ENCODE measurements around the gene NDUFV2. TPM values are rescaled to one million over a fixed set of nuclear protein-coding genes. Genes with fewer than 3 reads are reported as not detected.
A peak's percentile ranks its signal among the peaks of the same experiment; 100 is the strongest.

NDUFV2 gene
- total RNA-seq, 3 donors from 2014 or later (not counting 1 experiment from before 2014, with no cell fraction given): 137 to 188 (median 154) TPM

GRCh38 chr18:9177031-9177430 is 74.5 kb downstream of the NDUFV2 start:
- ATAC-seq: no peak
- 91% methylated on average over 6 of the region's 6 CpGs for WGBS (ENCODE audit: insufficient coverage)

DNA sequence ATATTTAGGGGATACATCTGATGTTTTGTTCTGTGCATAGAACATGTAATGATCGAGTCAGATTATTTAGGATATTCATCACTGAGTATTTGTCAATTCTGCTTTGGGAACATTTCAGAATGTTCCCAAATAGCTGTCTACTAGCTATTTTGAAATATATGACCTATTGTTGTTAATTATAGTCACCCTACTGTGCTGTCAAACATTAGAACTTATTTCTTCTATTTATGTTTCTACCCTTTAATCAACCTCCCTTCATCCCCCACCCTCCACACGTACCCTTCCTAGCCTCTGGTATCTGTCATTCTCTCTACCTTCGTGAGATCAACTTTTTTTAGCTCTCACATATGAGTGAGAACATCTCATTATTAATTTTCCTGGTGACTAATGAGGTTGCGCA is 75.0 kb downstream of the NDUFV2 start:
- H3K27ac Mint-ChIP-seq: peak overlapping the region in 1 of 2 donors; percentile 43

More at GRCh38 chr18:9177031-9177430, 74.5 kb downstream of the NDUFV2 start:
- H3K27ac Mint-ChIP-seq: no peak overlapping the region
- intact Hi-C loops (cut with micrococcal nuclease): no loop called here
- Histone ChIP-seq H3K9me3 (ENCODE audit: control insufficient read depth, insufficient read depth, low read length) (no peaks in the 10 kb centered on the region), H3K27ac (ENCODE audit: low read length) (no peak overlapping the region), H3K4me3 (ENCODE audit: low read length) (no peak overlapping the region), H3K4me1 (ENCODE audit: control insufficient read depth, insufficient read depth, low read length) (peaks cover 23% of the 10 kb centered on the region), H3K27me3 (ENCODE audit: control insufficient read depth, insufficient read depth, low read length) (no peaks in the 10 kb centered on the region), H3K36me3 (ENCODE audit: control insufficient read depth, insufficient read depth, low read length) (peaks cover 1% of the 10 kb centered on the region)
- no peak for DNase-seq
- H3K4me1 Mint-ChIP-seq: peaks cover 58 to 64% of the 10 kb centered on the region in 2 donors
- H3K9me3 Mint-ChIP-seq: no peaks in the 10 kb centered on the region
- no peaks in the 10 kb centered on the region for H3K27me3 Mint-ChIP-seq (ENCODE audit: low read depth in 2 of 2)
- H3K36me3 Mint-ChIP-seq: no peaks in the 10 kb centered on the region
- TF ChIP-seq, protein P1, sequence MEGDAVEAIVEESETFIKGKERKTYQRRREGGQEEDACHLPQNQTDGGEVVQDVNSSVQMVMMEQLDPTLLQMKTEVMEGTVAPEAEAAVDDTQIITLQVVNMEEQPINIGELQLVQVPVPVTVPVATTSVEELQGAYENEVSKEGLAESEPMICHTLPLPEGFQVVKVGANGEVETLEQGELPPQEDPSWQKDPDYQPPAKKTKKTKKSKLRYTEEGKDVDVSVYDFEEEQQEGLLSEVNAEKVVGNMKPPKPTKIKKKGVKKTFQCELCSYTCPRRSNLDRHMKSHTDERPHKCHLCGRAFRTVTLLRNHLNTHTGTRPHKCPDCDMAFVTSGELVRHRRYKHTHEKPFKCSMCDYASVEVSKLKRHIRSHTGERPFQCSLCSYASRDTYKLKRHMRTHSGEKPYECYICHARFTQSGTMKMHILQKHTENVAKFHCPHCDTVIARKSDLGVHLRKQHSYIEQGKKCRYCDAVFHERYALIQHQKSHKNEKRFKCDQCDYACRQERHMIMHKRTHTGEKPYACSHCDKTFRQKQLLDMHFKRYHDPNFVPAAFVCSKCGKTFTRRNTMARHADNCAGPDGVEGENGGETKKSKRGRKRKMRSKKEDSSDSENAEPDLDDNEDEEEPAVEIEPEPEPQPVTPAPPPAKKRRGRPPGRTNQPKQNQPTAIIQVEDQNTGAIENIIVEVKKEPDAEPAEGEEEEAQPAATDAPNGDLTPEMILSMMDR (IDR thresholded peaks at IDR 0.05): no peak
- no peak overlapping the region for H3K4me3 Mint-ChIP-seq

GRCh38 chr18:9178557-9178956 is 76.1 kb downstream of the NDUFV2 start:
- H3K27ac ChIP-seq (ENCODE audit: low read length): no peak overlapping the region
- peaks cover 13% of the 10 kb centered on the region for H3K4me1 ChIP-seq (ENCODE audit: control insufficient read depth, insufficient read depth, low read length)
- H3K27ac Mint-ChIP-seq: peak overlapping the region; percentile 2 to 43
- ATAC-seq: no peak
- 100% methylated on average over 1 of the region's 1 CpG for WGBS (ENCODE audit: insufficient coverage)
- H3K4me3 ChIP-seq (ENCODE audit: low read length): no peak overlapping the region
- H3K36me3 Mint-ChIP-seq: no peaks in the 10 kb centered on the region
- no peaks in the 10 kb centered on the region for H3K27me3 ChIP-seq (ENCODE audit: control insufficient read depth, insufficient read depth, low read length)
- H3K4me1 Mint-ChIP-seq: peaks cover 46 to 65% of the 10 kb centered on the region in 2 donors
- no peaks in the 10 kb centered on the region for H3K27me3 Mint-ChIP-seq (ENCODE audit: low read depth in 2 of 2)
- peaks cover 5% of the 10 kb centered on the region for H3K36me3 ChIP-seq (ENCODE audit: control insufficient read depth, insufficient read depth, low read length)
- no peak overlapping the region for H3K4me3 Mint-ChIP-seq
- intact Hi-C loops (cut with micrococcal nuclease): no loop called here
- TF ChIP-seq, protein P1 (IDR thresholded peaks at IDR 0.05): no peak
- no peaks in the 10 kb centered on the region for H3K9me3 ChIP-seq (ENCODE audit: control insufficient read depth, insufficient read depth, low read length)
- no peak for DNase-seq
- H3K9me3 Mint-ChIP-seq: no peaks in the 10 kb centered on the region

More for the DNA sequence above, 75.0 kb downstream of the NDUFV2 start:
- no peaks in the 10 kb centered on the region for H3K27me3 Mint-ChIP-seq (ENCODE audit: low read depth in 2 of 2)
- H3K4me1 Mint-ChIP-seq: peaks cover 54 to 60% of the 10 kb centered on the region in 2 donors
- no peak for DNase-seq
- 83% methylated on average over 3 of the region's 4 CpGs for WGBS (ENCODE audit: insufficient coverage)
- ATAC-seq: no peak
- Histone ChIP-seq H3K27me3 (ENCODE audit: control insufficient read depth, insufficient read depth, low read length) (no peaks in the 10 kb centered on the region), H3K4me1 (ENCODE audit: control insufficient read depth, insufficient read depth, low read length) (peaks cover 23% of the 10 kb centered on the region), H3K36me3 (ENCODE audit: control insufficient read depth, insufficient read depth, low read length) (peaks cover 5% of the 10 kb centered on the region), H3K4me3 (ENCODE audit: low read length) (no peak overlapping the region), H3K27ac (ENCODE audit: low read length) (no peak overlapping the region), H3K9me3 (ENCODE audit: control insufficient read depth, insufficient read depth, low read length) (no peaks in the 10 kb centered on the region)
- H3K4me3 Mint-ChIP-seq: no peak overlapping the region
- intact Hi-C loops (cut with micrococcal nuclease): no loop called here
- no peaks in the 10 kb centered on the region for H3K36me3 Mint-ChIP-seq
- H3K9me3 Mint-ChIP-seq: no peaks in the 10 kb centered on the region
- TF ChIP-seq, protein P1 (IDR thresholded peaks at IDR 0.05): no peak

GRCh38 chr18:9181275-9181674 is 78.8 kb downstream of the NDUFV2 start:
- TF ChIP-seq, protein P1 (IDR thresholded peaks at IDR 0.05): no peak
- intact Hi-C loops (cut with micrococcal nuclease): no loop called here
- H3K4me3 ChIP-seq (ENCODE audit: low read length): no peak overlapping the region
- Mint-ChIP-seq H3K36me3 (no peaks in the 10 kb centered on the region), H3K4me1 (peaks cover 42 to 69% of the 10 kb centered on the region in 2 donors), H3K9me3 (no peaks in the 10 kb centered on the region), H3K27me3 (ENCODE audit: low read depth in 2 of 2) (no peaks in the 10 kb centered on the region), H3K4me3 (no peak overlapping the region), H3K27ac (peak overlapping the region; percentile 52 to 62)
- H3K9me3 ChIP-seq (ENCODE audit: control insufficient read depth, insufficient read depth, low read length): no peaks in the 10 kb centered on the region
- H3K4me1 ChIP-seq (ENCODE audit: control insufficient read depth, insufficient read depth, low read length): no peaks in the 10 kb centered on the region
- ATAC-seq: no peak
- no peak for DNase-seq
- no peaks in the 10 kb centered on the region for H3K27me3 ChIP-seq (ENCODE audit: control insufficient read depth, insufficient read depth, low read length)
- peaks cover 5% of the 10 kb centered on the region for H3K36me3 ChIP-seq (ENCODE audit: control insufficient read depth, insufficient read depth, low read length)
- H3K27ac ChIP-seq (ENCODE audit: low read length): no peak overlapping the region
- 94% methylated on average over 2 of the region's 3 CpGs for WGBS (ENCODE audit: insufficient coverage)

Measured in natural killer cell (primary cell).